GM23338 (cell line): ENCODE data around the gene SPOCK2. TPM values are rescaled to one million over a fixed set of nuclear protein-coding genes. Genes with fewer than 3 reads are reported as not detected.

Experiments
- ATAC-seq: fragments of 200-7000 bp; cut with Tn5 transposase; 3 replicates; pipeline ENCODE4 v1.9.1; 2020
- DNase-seq: peaks from one replicate; pipeline ENCODE4 v3.0.0-alpha.2; 2015; ENCODE audit warnings: low spot score
- H2AFZ ChIP-seq: fragments of 200-600 bp; sonication (generic); 2 replicates; pipeline ENCODE4 v1.8.0; 2016; ENCODE audit warnings: antibody characterized with exemption, mild to moderate bottlenecking, moderate library complexity
- H3F3A ChIP-seq: fragments of 200-600 bp; sonication (generic); replicated peaks from 2 replicates; pipeline ENCODE4 v1.8.0; 2017; ENCODE audit warnings: antibody characterized with exemption, mixed run types, low read depth
- H3K27ac ChIP-seq: fragments of 200-600 bp; sonication (generic); 2 replicates; pipeline ENCODE4 v1.6.1; 2016; ENCODE audit warnings: low read depth
- H3K27me3 ChIP-seq: fragments of 200-600 bp; sonication (generic); 2 replicates; pipeline ENCODE4 v1.8.0; 2016; ENCODE audit warnings: mild to moderate bottlenecking, mixed run types, moderate library complexity; ENCODE audit not compliant: insufficient read depth
- H3K36me3 ChIP-seq: fragments of 200-600 bp; sonication (generic); 2 replicates; pipeline ENCODE4 v1.8.0; 2016; ENCODE audit warnings: mild to moderate bottlenecking; ENCODE audit not compliant: insufficient read depth
- H3K4me1 ChIP-seq: fragments of 200-600 bp; sonication (generic); 2 replicates; pipeline ENCODE4 v1.8.0; 2016; ENCODE audit warnings: mild to moderate bottlenecking, moderate library complexity; ENCODE audit not compliant: insufficient read depth
- H3K4me2 ChIP-seq: fragments of 200-600 bp; sonication (generic); 2 replicates; pipeline ENCODE4 v1.7.1; 2017; ENCODE audit warnings: mixed run types
- H3K4me3 ChIP-seq: fragments of 200-600 bp; sonication (generic); 2 replicates; pipeline ENCODE4 v1.6.1; 2016; ENCODE audit warnings: mixed run types
- H3K79me2 ChIP-seq: fragments of 200-600 bp; sonication (generic); replicated peaks from 2 replicates; pipeline ENCODE4 v1.8.0; 2017; ENCODE audit warnings: mild to moderate bottlenecking; ENCODE audit not compliant: insufficient read depth
- H3K9me2 ChIP-seq: fragments of 200-600 bp; sonication (generic); 2 replicates; pipeline ENCODE4 v1.8.0; 2017; ENCODE audit not compliant: insufficient read depth
- H4K20me1 ChIP-seq: fragments of 200-600 bp; sonication (generic); replicated peaks from 2 replicates; pipeline ENCODE4 v1.8.0; 2017; ENCODE audit warnings: mild to moderate bottlenecking; ENCODE audit not compliant: insufficient read depth
- H3K27ac Mint-ChIP-seq: 2 replicates; pipeline ENCODE4 v1.8.0; 2020; ENCODE audit warnings: inconsistent platforms, mild to moderate bottlenecking, moderate library complexity, mixed read lengths
- H3K27me3 Mint-ChIP-seq: 3 replicates; pipeline ENCODE4 v1.8.0; 2022; ENCODE audit warnings: low read depth, mild to moderate bottlenecking, moderate library complexity, mixed read lengths, inconsistent platforms; ENCODE audit not compliant: insufficient read depth, poor library complexity
- H3K36me3 Mint-ChIP-seq: 3 replicates; pipeline ENCODE4 v1.8.0; 2021; ENCODE audit warnings: low read depth, mild to moderate bottlenecking, inconsistent platforms, moderate library complexity, mixed read lengths
- H3K4me1 Mint-ChIP-seq: 3 replicates; pipeline ENCODE4 v1.8.0; 2020; ENCODE audit warnings: mild to moderate bottlenecking, inconsistent platforms, mixed read lengths
- H3K4me3 Mint-ChIP-seq: 3 replicates; pipeline ENCODE4 v1.8.0; 2021; ENCODE audit warnings: moderate library complexity, mild to moderate bottlenecking, inconsistent platforms, mixed read lengths
- H3K9me3 Mint-ChIP-seq: 3 replicates; pipeline ENCODE4 v1.8.0; 2020; ENCODE audit warnings: moderate library complexity, mild to moderate bottlenecking, inconsistent platforms, mixed read lengths
- CREB1 ChIP-seq: fragments of 250-450 bp; sonication (Bioruptor Pico); IDR thresholded peaks from 2 replicates; pipeline ENCODE4 v1.5.0; 2020; ENCODE audit warnings: low read depth, mild to moderate bottlenecking, moderate library complexity
- CTCF ChIP-seq, 2 experiments: fragments of 200-600 bp in 1 of 2; sonication (generic) in 1 of 2; conservative IDR thresholded peaks; 2 replicates each; pipeline versions ENCODE4 v1.5.1 to v1.6.1; 2016 to 2017; ENCODE audit warnings: antibody characterized with exemption in 2 of 2, low read depth in 2 of 2, mild to moderate bottlenecking in 2 of 2, moderate library complexity in 1 of 2
- EZH2 ChIP-seq: fragments of 200-600 bp; sonication (generic); IDR thresholded peaks from one replicate; pipeline ENCODE4 v1.8.0; 2017; ENCODE audit warnings: antibody characterized with exemption, mild to moderate bottlenecking, low read depth; ENCODE audit not compliant: unreplicated experiment
- EZH2phosphoT487 ChIP-seq: fragments of 200-600 bp; sonication (generic); IDR thresholded peaks from one replicate; pipeline ENCODE4 v1.8.1; 2018; ENCODE audit warnings: antibody characterized with exemption; ENCODE audit not compliant: unreplicated experiment
- NANOG ChIP-seq: IDR thresholded peaks from 2 replicates; pipeline ENCODE4 v1.6.1; 2016; ENCODE audit warnings: antibody characterized with exemption, borderline replicate concordance
- POLR2AphosphoS5 ChIP-seq: IDR thresholded peaks from 2 replicates; pipeline ENCODE4 v1.6.1; 2016; ENCODE audit warnings: antibody characterized with exemption, low read depth
- REST ChIP-seq: IDR thresholded peaks from one replicate; pipeline ENCODE4 v1.6.1; 2018; ENCODE audit warnings: antibody characterized with exemption; ENCODE audit not compliant: unreplicated experiment
- STAT1 ChIP-seq: IDR thresholded peaks from one replicate; pipeline ENCODE4 v1.6.1; 2016; ENCODE audit warnings: antibody characterized with exemption; ENCODE audit not compliant: unreplicated experiment
- ZNF331 ChIP-seq: fragments of 250-450 bp; sonication (Bioruptor Pico); IDR thresholded peaks from 2 replicates; pipeline ENCODE4 v1.5.0; 2020; ENCODE audit warnings: low read depth, mild to moderate bottlenecking, moderate library complexity
- ZNF462 ChIP-seq: fragments of 250-450 bp; sonication (Bioruptor Pico); IDR thresholded peaks from 2 replicates; pipeline ENCODE4 v1.5.0; 2020; ENCODE audit warnings: mild to moderate bottlenecking, moderate library complexity
- polyA plus RNA-seq: library from polyadenylated mRNA; unstranded; fragments of >200 nt; fragmentation: Nextera tagmentation; extraction: Ambion mirVana; gene quantifications from 2 replicates; pipeline ENCODE4 v1.2.1, GENCODE V29; 2016
- total RNA-seq: library from RNA; depleted of rRNA; stranded (reverse); fragments of >200 nt; shearing (Covaris generic); gene quantifications from 2 replicates; pipeline ENCODE4 v1.2.3, GENCODE V29; 2014

Gene SPOCK2
- total and polyA plus RNA-seq, 2 experiments from 2014 or later: 1.3 to 3.6 TPM

GRCh38 chr10:72056932-72057751, 31.2 kb downstream of the SPOCK2 start:
- Mint-ChIP-seq H3K36me3 (no peaks in the 10 kb centered on the region), H3K27ac (no peak overlapping the region), H3K9me3 (no peaks in the 10 kb centered on the region), H3K27me3 (peaks cover 13% of the 10 kb centered on the region), H3K4me3 (no peak overlapping the region), H3K4me1 (peaks cover 19% of the 10 kb centered on the region)
- Histone ChIP-seq H4K20me1 (no peaks in the 10 kb centered on the region), H3K27me3 (no peaks in the 10 kb centered on the region), H3K36me3 (no peaks in the 10 kb centered on the region), H3K27ac (no peak overlapping the region), H3K4me3 (no peak overlapping the region), H3K79me2 (no peaks in the 10 kb centered on the region), H2AFZ (peak overlapping the region; percentile 76; the same call in 1 of the 2 replicates), H3K4me1 (no peaks in the 10 kb centered on the region), H3F3A (no peaks in the 10 kb centered on the region), H3K4me2 (no peak overlapping the region), H3K9me2 (no peaks in the 10 kb centered on the region)
- TF ChIP-seq EZH2phosphoT487: no peak
- ATAC-seq: no peak
- DNase-seq: no peak

GRCh38 chr10:72056113-72056512, 32.2 kb downstream of the SPOCK2 start:
- no peak for DNase-seq
- Mint-ChIP-seq H3K9me3 (no peaks in the 10 kb centered on the region), H3K27ac (no peak overlapping the region), H3K27me3 (peaks cover 11% of the 10 kb centered on the region), H3K4me3 (no peak overlapping the region), H3K4me1 (peaks cover 15% of the 10 kb centered on the region), H3K36me3 (no peaks in the 10 kb centered on the region)
- no peak for ATAC-seq
- Histone ChIP-seq H2AFZ (no peak overlapping the region), H3K79me2 (no peaks in the 10 kb centered on the region), H3F3A (no peaks in the 10 kb centered on the region), H3K9me2 (no peaks in the 10 kb centered on the region), H3K4me1 (no peaks in the 10 kb centered on the region), H3K4me3 (no peak overlapping the region), H3K27me3 (no peaks in the 10 kb centered on the region), H4K20me1 (no peaks in the 10 kb centered on the region), H3K4me2 (no peak overlapping the region), H3K36me3 (no peaks in the 10 kb centered on the region), H3K27ac (no peak overlapping the region)
- no peak for TF ChIP-seq ZNF331 (CRISPR knock-in tag)
- no peak for TF ChIP-seq NANOG
- no peak for TF ChIP-seq CREB1
- TF ChIP-seq STAT1: no peak
- no peak for TF ChIP-seq REST
- TF ChIP-seq EZH2: no peak
- no peak for TF ChIP-seq EZH2phosphoT487
- TF ChIP-seq POLR2AphosphoS5: no peak
- no peak for TF ChIP-seq ZNF462
- TF ChIP-seq CTCF (conservative IDR thresholded peaks at IDR 0.05; ENCODE audit: low read depth in 2 of 2): no peak
